ENCODE measurements around the gene RPL36.
A peak's percentile ranks its signal among the peaks of the same experiment; 100 is the strongest.

RPL36 gene

DNA sequence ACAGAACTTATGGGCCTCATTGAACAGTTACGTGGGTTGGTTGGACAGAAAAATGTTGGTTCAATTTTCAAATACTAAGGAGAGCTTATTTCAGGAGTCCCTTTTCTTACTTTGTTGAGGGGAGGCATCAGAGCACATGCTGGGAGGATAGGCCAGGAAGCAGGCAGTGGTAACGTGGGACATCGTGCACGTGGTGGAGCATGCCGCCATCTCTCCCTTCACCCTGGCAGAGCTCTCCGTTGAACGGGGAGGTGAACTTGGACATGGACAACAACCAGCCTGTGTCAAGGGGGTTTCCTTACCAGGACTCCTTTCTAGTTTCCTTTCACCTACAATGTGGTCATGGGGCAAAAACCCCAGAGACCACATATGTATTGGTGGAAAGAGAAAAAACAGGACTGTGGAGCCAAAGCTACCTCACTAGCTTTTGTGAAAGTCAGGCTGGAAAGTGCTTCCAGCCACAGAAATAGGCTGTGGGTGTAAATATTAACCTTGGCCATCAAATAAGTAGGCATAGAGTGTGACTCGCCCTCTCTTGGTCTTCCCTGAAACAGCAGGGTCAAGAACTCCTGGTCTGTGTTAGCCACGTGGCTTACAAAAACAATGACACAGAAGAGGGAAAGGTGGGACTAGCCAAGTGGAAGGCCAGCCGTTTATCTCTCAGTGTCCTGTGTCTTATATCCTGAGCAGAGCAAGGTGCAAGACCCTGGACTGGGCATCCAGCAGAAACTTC, 24.1 kb upstream of the RPL36 start:
- no peaks in the 10 kb centered on the region for H3K4me1 Mint-ChIP-seq
- DNase-seq (ENCODE audit: low spot score in 2 of 2) (no peak), ATAC-seq (ENCODE audit: low read depth) (no peak)
- H3K36me3 Mint-ChIP-seq = peaks cover 31% of the 10 kb centered on the region
- H3K27me3 Mint-ChIP-seq = no peaks in the 10 kb centered on the region
- H3K27ac Mint-ChIP-seq = peak overlapping the region; percentile 28
- H3K4me3 Mint-ChIP-seq = no peak overlapping the region
- H3K9me3 Mint-ChIP-seq = no peaks in the 10 kb centered on the region

DNA sequence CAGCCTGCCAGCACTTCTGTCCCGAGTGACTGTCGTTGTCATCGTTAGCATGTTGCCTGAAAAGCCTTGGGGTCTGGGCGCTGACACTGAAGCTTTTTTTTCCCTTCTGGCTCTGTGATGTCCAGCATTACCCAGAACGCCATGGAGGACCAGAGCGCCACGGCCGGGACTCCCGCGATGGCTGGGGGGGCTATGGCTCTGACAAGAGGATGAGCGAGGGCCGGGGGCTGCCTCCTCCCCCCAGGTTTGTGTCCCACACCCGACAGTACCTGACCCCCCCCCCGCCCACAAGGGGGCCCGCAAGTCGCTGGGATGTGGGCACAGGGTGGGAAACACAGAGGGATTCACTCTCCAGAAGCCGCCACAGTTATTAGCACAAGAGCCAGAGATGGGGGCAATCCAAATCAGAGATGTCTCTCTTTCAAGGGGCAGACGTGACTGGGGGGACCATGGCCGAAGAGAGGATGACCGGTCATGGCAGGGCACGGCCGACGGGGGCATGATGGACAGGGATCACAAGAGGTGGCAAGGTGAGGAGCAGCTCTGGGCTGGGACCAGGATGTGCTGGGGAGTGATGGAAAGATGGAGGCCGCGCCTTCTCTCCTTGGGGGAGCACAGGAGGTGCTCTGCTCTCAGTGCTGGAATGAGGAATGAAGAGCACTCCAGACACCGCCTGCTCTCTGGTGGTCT, 23.0 kb upstream of the RPL36 start:
- H3K4me3 Mint-ChIP-seq = no peak overlapping the region
- no peak for ATAC-seq (ENCODE audit: low read depth)
- no peak for DNase-seq (ENCODE audit: low spot score in 2 of 2)
- H3K27ac Mint-ChIP-seq = peak overlapping the region; percentile 50
- H3K27me3 Mint-ChIP-seq = no peaks in the 10 kb centered on the region
- no peaks in the 10 kb centered on the region for H3K9me3 Mint-ChIP-seq
- no peaks in the 10 kb centered on the region for H3K4me1 Mint-ChIP-seq
- peaks cover 28% of the 10 kb centered on the region for H3K36me3 Mint-ChIP-seq

DNA sequence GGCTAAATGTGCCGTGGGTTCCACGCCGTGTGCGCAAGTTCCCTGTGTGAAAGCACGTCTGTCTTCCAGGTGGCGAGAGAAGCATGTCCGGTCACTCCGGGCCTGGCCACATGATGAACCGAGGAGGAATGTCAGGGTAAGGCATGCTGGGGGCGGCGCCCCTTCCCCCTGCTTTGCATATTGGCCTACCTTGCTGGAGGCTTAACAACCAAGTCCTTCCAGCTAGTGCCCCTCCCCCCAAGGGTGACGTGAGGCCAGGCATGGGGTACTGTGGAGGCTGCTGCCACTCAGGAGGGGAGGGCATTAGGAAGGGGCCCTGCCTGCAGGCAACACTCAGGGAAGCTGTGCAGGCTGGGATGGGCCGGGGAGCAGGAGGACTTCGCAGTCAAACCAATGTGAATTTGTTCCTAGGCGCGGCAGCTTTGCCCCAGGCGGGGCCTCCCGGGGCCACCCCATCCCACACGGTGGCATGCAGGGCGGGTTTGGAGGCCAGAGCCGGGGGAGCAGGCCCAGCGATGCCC, 22.3 kb upstream of the RPL36 start:
- H3K36me3 Mint-ChIP-seq = peaks cover 28% of the 10 kb centered on the region
- no peak overlapping the region for H3K27ac Mint-ChIP-seq
- H3K4me3 Mint-ChIP-seq = no peak overlapping the region
- DNase-seq (ENCODE audit: low spot score in 2 of 2) = no peak
- no peaks in the 10 kb centered on the region for H3K27me3 Mint-ChIP-seq
- ATAC-seq (ENCODE audit: low read depth) = no peak
- H3K4me1 Mint-ChIP-seq = no peaks in the 10 kb centered on the region
- H3K9me3 Mint-ChIP-seq = no peaks in the 10 kb centered on the region

DNA sequence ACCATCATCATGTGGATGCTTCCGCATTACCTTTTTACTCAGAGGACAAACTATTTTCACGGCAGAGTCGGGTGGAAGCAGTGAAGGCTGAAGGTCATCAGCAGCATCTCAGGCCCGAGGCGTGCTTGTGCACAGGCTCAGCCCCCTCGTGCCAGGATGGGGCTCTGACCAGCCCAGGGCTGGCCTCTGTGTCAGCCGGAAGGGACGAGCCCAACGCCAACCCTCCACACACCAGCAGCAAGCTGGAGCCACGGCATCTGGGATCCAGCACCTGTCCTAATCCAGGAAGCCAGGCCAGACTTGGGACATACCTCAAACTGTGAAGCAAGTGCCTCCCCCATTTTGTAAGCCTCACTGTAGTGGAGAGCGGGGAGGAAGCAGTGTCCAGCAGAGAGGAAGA, 20.9 kb upstream of the RPL36 start:
- no peak for ATAC-seq (ENCODE audit: low read depth)
- Mint-ChIP-seq H3K27me3 (no peaks in the 10 kb centered on the region), H3K4me3 (no peak overlapping the region), H3K9me3 (peaks cover 5% of the 10 kb centered on the region), H3K27ac (no peak overlapping the region), H3K4me1 (peaks cover 4% of the 10 kb centered on the region), H3K36me3 (peaks cover 27% of the 10 kb centered on the region)
- no peak for DNase-seq (ENCODE audit: low spot score in 2 of 2)

DNA sequence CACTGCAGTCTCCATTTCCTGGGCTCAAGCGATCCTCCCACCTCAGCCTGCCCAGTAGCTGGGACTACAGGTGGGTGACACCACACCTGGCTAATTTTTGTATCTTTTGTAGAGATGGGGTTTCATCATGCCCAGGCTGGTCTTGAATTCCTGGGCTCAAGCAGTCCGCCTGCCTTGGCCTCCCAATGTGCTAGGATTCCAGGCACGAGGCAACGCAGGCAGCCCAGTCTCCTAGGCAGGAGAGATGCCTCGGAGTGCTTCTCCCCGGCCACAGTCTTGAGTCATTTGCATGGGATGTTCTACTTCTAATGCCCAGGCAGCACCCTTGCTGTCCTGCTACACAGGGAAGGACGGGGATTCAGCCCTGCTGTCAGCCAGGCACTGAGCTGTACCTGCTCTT, 18.5 kb upstream of the RPL36 start:
- Mint-ChIP-seq H3K4me1 (peaks cover 7% of the 10 kb centered on the region), H3K27me3 (no peaks in the 10 kb centered on the region), H3K9me3 (peaks cover 5% of the 10 kb centered on the region), H3K36me3 (peaks cover 14% of the 10 kb centered on the region), H3K27ac (peak overlapping the region; percentile 68), H3K4me3 (no peak overlapping the region)
- DNase-seq (ENCODE audit: low spot score in 2 of 2) (no peak), ATAC-seq (ENCODE audit: low read depth) (no peak)

DNA sequence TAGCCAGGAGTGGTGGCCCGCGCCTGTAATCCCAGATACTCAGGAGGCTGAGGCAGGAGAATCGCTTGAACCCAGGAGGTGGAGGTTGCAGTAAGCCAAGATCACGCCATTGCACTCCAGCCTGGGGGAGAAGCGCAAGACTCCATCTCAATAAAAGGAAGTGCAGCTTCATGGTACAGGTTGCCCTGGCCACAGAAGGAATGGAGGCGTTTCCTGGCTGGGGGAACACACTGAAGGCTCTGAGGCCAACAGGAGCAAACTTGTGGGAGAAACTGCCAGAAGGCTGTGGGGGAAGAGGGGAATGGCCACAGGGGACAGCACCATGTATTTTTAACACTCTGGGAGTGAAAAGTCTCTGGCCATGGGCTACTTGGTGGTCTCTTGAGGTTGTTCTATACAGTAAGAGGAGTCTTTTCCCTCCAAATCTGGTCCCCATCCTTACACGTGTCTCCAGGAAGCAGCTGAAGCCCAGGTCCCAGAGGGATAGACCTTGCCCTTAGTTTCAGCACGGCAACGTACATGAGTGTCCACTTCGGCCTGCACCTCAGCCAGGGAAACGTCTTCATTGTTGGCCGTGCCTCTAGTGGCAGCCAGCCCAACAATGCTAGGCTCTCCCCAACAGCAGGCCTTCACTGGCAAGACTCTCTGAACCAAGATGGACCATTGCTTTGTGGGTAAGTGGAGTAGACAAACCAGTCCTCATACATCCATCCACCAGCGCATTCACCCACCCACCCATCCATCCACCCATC, 17.2 kb upstream of the RPL36 start:
- H3K9me3 Mint-ChIP-seq = peaks cover 5% of the 10 kb centered on the region
- DNase-seq (ENCODE audit: low spot score in 2 of 2) (no peak), ATAC-seq (ENCODE audit: low read depth) (no peak)
- H3K27me3 Mint-ChIP-seq = no peaks in the 10 kb centered on the region
- H3K36me3 Mint-ChIP-seq = peaks cover 7% of the 10 kb centered on the region
- no peak overlapping the region for H3K4me3 Mint-ChIP-seq
- H3K4me1 Mint-ChIP-seq = peaks cover 7% of the 10 kb centered on the region
- H3K27ac Mint-ChIP-seq = no peak overlapping the region

DNA sequence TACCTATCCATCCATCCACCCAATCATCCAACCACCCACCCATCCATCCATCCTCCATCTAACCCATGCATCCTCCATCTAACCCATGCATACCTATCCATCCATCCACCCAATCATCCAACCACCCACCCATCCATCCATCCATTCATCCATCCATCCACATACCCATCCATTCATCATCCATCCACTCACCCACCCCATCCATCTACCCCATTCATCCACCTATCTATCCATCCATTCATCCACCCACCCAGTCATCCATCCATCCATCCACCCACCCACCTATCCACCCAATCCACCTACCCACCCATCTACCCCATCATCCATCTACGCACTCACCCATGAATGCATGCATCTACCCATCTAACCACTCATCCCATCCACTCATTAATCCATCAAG, 16.3 kb upstream of the RPL36 start:
- DNase-seq (ENCODE audit: low spot score in 2 of 2) = no peak
- no peak for ATAC-seq (ENCODE audit: low read depth)
- Mint-ChIP-seq H3K27ac (no peak overlapping the region), H3K27me3 (no peaks in the 10 kb centered on the region), H3K4me1 (peaks cover 7% of the 10 kb centered on the region), H3K36me3 (peaks cover 7% of the 10 kb centered on the region), H3K9me3 (peaks cover 5% of the 10 kb centered on the region), H3K4me3 (no peak overlapping the region)

DNA sequence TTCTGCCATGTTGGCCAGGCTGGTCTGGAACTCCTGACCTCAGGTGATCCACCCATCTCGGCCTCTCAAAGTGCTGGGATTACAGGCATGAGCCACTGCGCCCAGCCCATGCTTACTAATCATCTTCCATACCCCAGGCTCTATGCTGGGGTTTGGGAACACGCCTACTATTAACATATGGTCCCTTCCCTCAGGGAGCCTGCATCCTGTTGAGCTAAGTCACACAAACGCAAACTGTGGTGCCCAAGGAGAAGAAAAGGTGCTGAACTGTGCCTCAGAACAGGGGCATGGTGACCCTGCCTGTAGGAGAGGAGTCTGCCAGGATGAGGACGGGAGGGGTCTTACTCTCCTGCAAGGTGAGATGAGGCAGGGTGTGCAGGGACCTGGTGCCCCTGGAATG, 15.4 kb upstream of the RPL36 start:
- peaks cover 5% of the 10 kb centered on the region for H3K36me3 Mint-ChIP-seq
- peak overlapping the region; percentile 41 for H3K27ac Mint-ChIP-seq
- ATAC-seq (ENCODE audit: low read depth) = no peak
- no peak for DNase-seq (ENCODE audit: low spot score in 2 of 2)
- peaks cover 15% of the 10 kb centered on the region for H3K4me1 Mint-ChIP-seq
- peaks cover 5% of the 10 kb centered on the region for H3K9me3 Mint-ChIP-seq
- no peaks in the 10 kb centered on the region for H3K27me3 Mint-ChIP-seq
- no peak overlapping the region for H3K4me3 Mint-ChIP-seq

DNA sequence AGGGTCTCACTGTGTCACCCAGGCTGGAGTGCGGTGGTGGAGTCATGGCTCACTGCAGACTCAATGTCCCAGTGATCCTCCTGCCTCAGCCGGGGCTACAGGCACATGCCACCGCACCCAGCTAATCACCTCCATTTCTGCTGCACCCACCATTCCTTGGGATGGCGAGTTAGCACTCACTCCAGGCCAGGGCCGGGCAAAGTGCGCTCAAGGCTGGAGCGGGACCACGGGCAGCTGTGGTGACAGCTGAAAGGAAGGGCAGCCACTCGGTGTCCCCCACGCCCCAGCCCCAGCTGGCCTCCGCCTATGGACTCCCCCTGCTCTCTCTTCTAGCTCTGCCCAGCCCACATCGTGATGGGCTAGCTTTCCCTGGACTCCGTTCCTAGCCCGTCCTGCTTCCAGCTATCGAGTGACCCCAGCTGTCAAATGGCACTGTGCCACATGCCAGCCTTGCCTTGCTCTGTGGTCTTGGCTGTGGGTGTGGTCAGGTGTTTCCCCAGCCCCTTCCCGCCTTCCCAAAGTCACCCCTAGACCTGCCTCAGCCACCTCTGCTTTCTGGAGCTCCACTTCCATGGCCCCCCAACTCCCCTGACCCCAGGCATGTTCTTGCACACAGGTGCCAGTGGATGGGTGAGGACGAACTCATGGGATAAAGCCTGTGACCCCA, 13.9 kb upstream of the RPL36 start:
- Mint-ChIP-seq H3K4me3 (no peak overlapping the region), H3K27ac (peak overlapping the region; percentile 43), H3K27me3 (no peaks in the 10 kb centered on the region), H3K36me3 (peaks cover 5% of the 10 kb centered on the region), H3K9me3 (peaks cover 5% of the 10 kb centered on the region), H3K4me1 (peaks cover 19% of the 10 kb centered on the region)
- ATAC-seq (ENCODE audit: low read depth) (no peak), DNase-seq (ENCODE audit: low spot score in 2 of 2) (no peak)

DNA sequence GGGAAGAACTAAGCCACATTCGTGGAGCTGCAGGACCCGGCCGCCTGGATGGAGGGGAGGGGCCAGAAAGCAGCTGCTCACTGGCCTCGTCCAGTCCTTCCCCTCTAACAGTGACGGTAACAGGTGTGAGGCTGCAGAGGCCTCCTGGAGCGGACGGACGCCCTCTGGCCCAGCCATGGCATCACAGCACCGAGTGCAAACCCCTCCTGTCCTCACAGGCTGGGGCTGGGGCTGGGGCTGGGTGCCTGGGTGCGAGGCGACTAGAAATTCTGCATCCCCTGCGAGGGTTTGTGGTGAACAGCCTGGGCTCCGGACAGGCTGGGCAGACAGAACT, 13.4 kb upstream of the RPL36 start:
- no peak overlapping the region for H3K27ac Mint-ChIP-seq
- H3K36me3 Mint-ChIP-seq = peaks cover 5% of the 10 kb centered on the region
- no peak overlapping the region for H3K4me3 Mint-ChIP-seq
- H3K4me1 Mint-ChIP-seq = peaks cover 24% of the 10 kb centered on the region
- H3K9me3 Mint-ChIP-seq = peaks cover 8% of the 10 kb centered on the region
- no peaks in the 10 kb centered on the region for H3K27me3 Mint-ChIP-seq
- no peak for DNase-seq (ENCODE audit: low spot score in 2 of 2)
- no peak for ATAC-seq (ENCODE audit: low read depth)

DNA sequence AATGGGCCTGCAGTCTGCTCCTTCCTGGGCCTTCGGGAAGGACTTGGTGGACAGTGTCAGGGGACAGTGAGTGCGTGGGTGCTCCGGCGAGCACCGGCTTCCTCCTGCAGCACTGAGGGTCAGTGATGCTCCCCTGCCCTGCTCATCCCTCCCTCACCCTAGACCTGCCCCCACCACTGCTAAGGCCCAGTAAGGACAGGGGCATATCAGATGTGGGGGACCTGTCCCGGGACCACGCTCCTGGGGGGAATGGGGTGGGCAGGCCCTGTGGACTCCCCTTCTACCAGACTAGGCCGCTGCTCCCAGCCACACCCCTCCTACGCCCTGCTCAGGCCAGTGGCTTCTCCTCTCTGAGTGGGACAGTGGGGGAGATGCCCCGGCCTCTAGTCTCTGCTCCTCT, 13.0 kb upstream of the RPL36 start:
- Mint-ChIP-seq H3K36me3 (peaks cover 5% of the 10 kb centered on the region), H3K4me1 (peaks cover 28% of the 10 kb centered on the region), H3K27ac (no peak overlapping the region), H3K27me3 (no peaks in the 10 kb centered on the region), H3K4me3 (no peak overlapping the region), H3K9me3 (peaks cover 8% of the 10 kb centered on the region)
- ATAC-seq (ENCODE audit: low read depth) (no peak), DNase-seq (ENCODE audit: low spot score in 2 of 2) (no peak)

DNA sequence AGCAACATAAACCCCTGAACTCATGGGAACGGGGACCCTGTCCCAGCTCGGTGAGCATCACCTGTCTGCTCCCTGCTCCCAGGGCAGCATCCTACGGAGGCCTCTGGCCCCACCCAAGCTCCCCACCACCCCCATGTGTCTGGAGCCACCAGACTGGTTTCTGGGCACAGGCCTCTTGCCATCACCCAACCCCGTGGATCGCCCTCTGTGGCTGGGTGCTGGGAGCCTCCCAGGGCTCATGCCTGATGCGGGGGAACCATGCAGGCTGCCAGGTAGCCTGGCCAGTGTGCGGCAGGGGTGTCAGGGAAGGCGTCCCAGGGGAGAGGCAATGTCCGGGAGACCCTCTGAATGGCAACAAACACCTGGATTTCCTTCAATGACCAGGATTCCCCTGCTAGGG, 12.5 kb upstream of the RPL36 start:
- Mint-ChIP-seq H3K36me3 (peaks cover 5% of the 10 kb centered on the region), H3K4me1 (peaks cover 30% of the 10 kb centered on the region), H3K9me3 (peaks cover 8% of the 10 kb centered on the region), H3K4me3 (no peak overlapping the region), H3K27ac (no peak overlapping the region), H3K27me3 (no peaks in the 10 kb centered on the region)
- DNase-seq (ENCODE audit: low spot score in 2 of 2) (no peak), ATAC-seq (ENCODE audit: low read depth) (no peak)

DNA sequence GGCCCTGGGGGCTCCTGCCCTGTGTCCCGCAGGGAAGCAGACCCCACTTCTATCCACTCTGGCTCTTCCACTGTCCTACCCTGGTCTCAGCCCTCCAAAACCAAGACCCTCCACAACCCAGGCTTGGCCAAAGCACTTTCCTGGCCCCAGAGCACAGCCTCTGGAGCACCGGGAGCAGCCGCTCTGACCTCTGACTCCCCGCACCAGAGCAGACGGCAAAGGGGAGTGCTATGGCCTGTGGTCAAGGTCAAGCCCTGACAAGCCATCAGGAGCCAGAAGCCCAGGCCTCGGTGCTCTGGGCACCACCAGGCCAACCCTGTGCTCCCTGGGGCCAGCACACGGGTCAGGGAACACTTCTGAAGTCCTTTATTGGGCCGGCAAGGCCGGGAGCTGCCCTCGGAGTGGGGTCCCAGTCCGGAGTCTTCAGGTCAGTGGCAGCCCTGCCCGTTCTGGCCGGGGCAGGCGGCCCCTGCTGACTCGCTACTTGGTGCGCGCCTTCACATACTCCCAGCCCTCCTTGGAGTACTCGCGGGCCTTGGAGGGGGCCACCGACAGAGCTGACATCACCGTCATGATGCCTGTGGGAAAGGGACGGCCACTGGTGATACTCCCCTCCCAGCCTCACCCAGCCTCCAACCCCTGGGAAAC, 11.9 kb upstream of the RPL36 start:
- Mint-ChIP-seq H3K9me3 (peaks cover 8% of the 10 kb centered on the region), H3K4me3 (no peak overlapping the region), H3K27me3 (no peaks in the 10 kb centered on the region), H3K27ac (no peak overlapping the region), H3K36me3 (peaks cover 5% of the 10 kb centered on the region), H3K4me1 (peaks cover 30% of the 10 kb centered on the region)
- ATAC-seq (ENCODE audit: low read depth) (no peak), DNase-seq (ENCODE audit: low spot score in 2 of 2) (no peak)

All from memory B cell (primary cell).